Progenitor cell of endocrine pancreas (in vitro differentiated cells): ENCODE results near the gene IGFALS. TPM values are rescaled to one million over a fixed set of nuclear protein-coding genes. Genes with fewer than 3 reads are reported as not detected.

Source experiments
- DNase-seq: peaks from one replicate; pipeline ENCODE4 v3.0.0; 2021; ENCODE audit warnings: low spot score; ENCODE audit not compliant: unreplicated experiment
- H3K27ac Mint-ChIP-seq: 2 replicates; pipeline ENCODE4 v1.8.0; 2021; ENCODE audit warnings: mild to moderate bottlenecking, moderate library complexity, mixed read lengths
- H3K27me3 Mint-ChIP-seq: 2 replicates; pipeline ENCODE4 v1.8.0; 2021; ENCODE audit warnings: mixed read lengths
- H3K36me3 Mint-ChIP-seq: 2 replicates; pipeline ENCODE4 v1.8.0; 2022; ENCODE audit warnings: mixed read lengths; ENCODE audit not compliant: insufficient read depth
- H3K4me1 Mint-ChIP-seq: 2 replicates; pipeline ENCODE4 v1.8.0; 2021; ENCODE audit warnings: low read depth, mixed read lengths
- H3K4me3 Mint-ChIP-seq: 2 replicates; pipeline ENCODE4 v1.8.0; 2021; ENCODE audit warnings: low read depth, mild to moderate bottlenecking, moderate library complexity, mixed read lengths
- H3K9me3 Mint-ChIP-seq: 2 replicates; pipeline ENCODE4 v1.8.0; 2021; ENCODE audit warnings: low read depth, mixed read lengths
- total RNA-seq: library from RNA; stranded (reverse); gene quantifications from 2 replicates; pipeline ENCODE4 v1.2.1, GENCODE V29; 2021
- TF ChIP-seq, protein P1 (sequence below): fragments of 200-600 bp; sonication (generic); IDR thresholded peaks from one replicate; pipeline ENCODE4 v1.5.0; 2021; ENCODE audit warnings: antibody characterized with exemption, mild to moderate bottlenecking; ENCODE audit not compliant: unreplicated experiment

IGFALS gene
- total RNA-seq, 1 donor from 2014 or later: 1.2 TPM

DNA sequence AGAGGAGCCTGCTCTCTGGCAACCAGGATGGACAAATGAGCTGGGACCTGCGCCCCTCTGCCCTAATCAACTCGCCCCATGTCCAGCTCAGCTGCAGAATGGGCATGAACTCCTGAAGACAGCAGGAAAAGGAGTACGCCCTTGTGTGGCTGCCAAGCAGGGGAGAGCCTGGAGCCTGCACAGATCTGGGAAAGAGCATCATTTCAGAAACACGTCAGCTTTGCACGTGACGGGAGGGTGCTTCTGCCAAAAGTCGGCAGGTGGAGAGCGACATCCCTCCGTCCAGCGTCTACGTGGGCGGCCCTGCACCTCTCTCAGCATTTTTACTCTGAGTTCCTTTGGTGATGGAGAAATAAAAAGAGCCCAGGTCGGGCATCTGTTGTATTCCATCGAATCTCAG, 40.7 kb downstream of the IGFALS start:
- no peak for DNase-seq
- Mint-ChIP-seq H3K36me3 (peaks cover 5% of the 10 kb centered on the region), H3K27me3 (no peaks in the 10 kb centered on the region), H3K27ac (no peak overlapping the region), H3K4me3 (no peak overlapping the region), H3K9me3 (no peaks in the 10 kb centered on the region), H3K4me1 (peaks cover 2% of the 10 kb centered on the region)
- TF ChIP-seq, protein P1, sequence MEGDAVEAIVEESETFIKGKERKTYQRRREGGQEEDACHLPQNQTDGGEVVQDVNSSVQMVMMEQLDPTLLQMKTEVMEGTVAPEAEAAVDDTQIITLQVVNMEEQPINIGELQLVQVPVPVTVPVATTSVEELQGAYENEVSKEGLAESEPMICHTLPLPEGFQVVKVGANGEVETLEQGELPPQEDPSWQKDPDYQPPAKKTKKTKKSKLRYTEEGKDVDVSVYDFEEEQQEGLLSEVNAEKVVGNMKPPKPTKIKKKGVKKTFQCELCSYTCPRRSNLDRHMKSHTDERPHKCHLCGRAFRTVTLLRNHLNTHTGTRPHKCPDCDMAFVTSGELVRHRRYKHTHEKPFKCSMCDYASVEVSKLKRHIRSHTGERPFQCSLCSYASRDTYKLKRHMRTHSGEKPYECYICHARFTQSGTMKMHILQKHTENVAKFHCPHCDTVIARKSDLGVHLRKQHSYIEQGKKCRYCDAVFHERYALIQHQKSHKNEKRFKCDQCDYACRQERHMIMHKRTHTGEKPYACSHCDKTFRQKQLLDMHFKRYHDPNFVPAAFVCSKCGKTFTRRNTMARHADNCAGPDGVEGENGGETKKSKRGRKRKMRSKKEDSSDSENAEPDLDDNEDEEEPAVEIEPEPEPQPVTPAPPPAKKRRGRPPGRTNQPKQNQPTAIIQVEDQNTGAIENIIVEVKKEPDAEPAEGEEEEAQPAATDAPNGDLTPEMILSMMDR: no peak

- H3K4me3 Mint-ChIP-seq: no peak overlapping the region
- no peaks in the 10 kb centered on the region for H3K27me3 Mint-ChIP-seq
- TF ChIP-seq, protein P1: no peak
- H3K9me3 Mint-ChIP-seq: no peaks in the 10 kb centered on the region
- DNase-seq: no peak
- H3K27ac Mint-ChIP-seq: no peak overlapping the region
- peaks cover 5% of the 10 kb centered on the region for H3K36me3 Mint-ChIP-seq
- H3K4me1 Mint-ChIP-seq: no peaks in the 10 kb centered on the region
These were observed 41.6 kb downstream of the IGFALS start for GRCh38 chr16:1751946-1752345.

GRCh38 chr16:1749152-1750117, 44.1 kb downstream of the IGFALS start:
- H3K4me1 Mint-ChIP-seq: no peaks in the 10 kb centered on the region
- H3K36me3 Mint-ChIP-seq: peaks cover 2% of the 10 kb centered on the region
- DNase-seq: peak; percentile 8
- no peaks in the 10 kb centered on the region for H3K9me3 Mint-ChIP-seq
- no peaks in the 10 kb centered on the region for H3K27me3 Mint-ChIP-seq
- no peak overlapping the region for H3K27ac Mint-ChIP-seq
- TF ChIP-seq, protein P1: no peak
- no peak overlapping the region for H3K4me3 Mint-ChIP-seq

- Mint-ChIP-seq H3K4me3 (no peak overlapping the region), H3K9me3 (no peaks in the 10 kb centered on the region), H3K4me1 (no peaks in the 10 kb centered on the region), H3K27me3 (no peaks in the 10 kb centered on the region), H3K36me3 (no peaks in the 10 kb centered on the region), H3K27ac (no peak overlapping the region)
- DNase-seq: no peak
- TF ChIP-seq, protein P1: no peak
These were observed 45.6 kb downstream of the IGFALS start for GRCh38 chr16:1747934-1748333.

DNA sequence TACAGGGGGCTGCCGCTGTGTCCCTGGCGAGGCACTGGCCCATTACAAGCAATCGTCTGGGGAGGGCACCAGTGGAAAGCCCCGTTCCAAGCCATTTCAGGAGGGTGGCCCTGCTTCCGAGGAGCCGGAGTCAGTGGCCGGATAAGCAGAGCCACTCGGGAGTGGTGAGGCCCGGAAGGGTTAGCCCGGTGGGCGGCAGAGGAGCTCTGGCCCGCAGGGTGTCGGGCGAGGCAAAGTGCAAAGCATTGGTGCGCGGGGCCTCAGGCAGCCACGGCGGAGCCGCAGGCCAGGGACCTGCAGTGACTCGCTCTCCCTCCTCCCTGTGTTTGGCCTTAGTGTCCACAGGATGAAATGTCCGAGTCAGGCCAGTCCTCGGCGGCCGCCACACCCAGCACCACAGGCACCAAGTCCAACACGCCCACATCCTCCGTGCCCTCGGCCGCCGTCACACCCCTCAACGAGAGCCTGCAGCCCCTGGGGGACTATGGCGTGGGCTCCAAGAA, 46.8 kb downstream of the IGFALS start:
- TF ChIP-seq, protein P1: no peak
- Mint-ChIP-seq H3K27ac (no peak overlapping the region), H3K9me3 (no peaks in the 10 kb centered on the region), H3K4me1 (no peaks in the 10 kb centered on the region), H3K36me3 (no peaks in the 10 kb centered on the region), H3K27me3 (no peaks in the 10 kb centered on the region), H3K4me3 (no peak overlapping the region)
- DNase-seq: no peak
